ENCODE measurements around the gene ELMO3. TPM values are rescaled to one million over a fixed set of nuclear protein-coding genes. Genes with fewer than 3 reads are reported as not detected.
A peak's percentile ranks its signal among the peaks of the same experiment; 100 is the strongest.

ELMO3 gene
- total and polyA plus RNA-seq, 2 of the 13 experiments (the other 11 are each of a cell fraction or from before 2014, with no cell fraction given) = 2.6 to 4.0 TPM

- TF ChIP-seq TRAFD1 (CRISPR knock-in tag; IDR thresholded peaks at IDR 0.05; ENCODE audit: borderline replicate concordance) (no peak), DNMT3B (CRISPR knock-in tag; conservative IDR thresholded peaks at IDR 0.05) (no peak), ZNF816 (CRISPR knock-in tag; IDR thresholded peaks at IDR 0.05; ENCODE audit: borderline replicate concordance) (peak; percentile 88; the same call in 1 of the 2 replicates), ZNF790 (CRISPR knock-in tag; IDR thresholded peaks at IDR 0.05; ENCODE audit: borderline replicate concordance) (peak; percentile 73; the same call in 1 of the 2 replicates), FOSL2 (CRISPR knock-in tag; IDR thresholded peaks at IDR 0.05) (peak; percentile 50), SAP130 (CRISPR knock-in tag; IDR thresholded peaks at IDR 0.05; ENCODE audit: low read depth) (peak; percentile 91), RARG (CRISPR knock-in tag; IDR thresholded peaks at IDR 0.05; ENCODE audit: low read depth) (0 out of 2 replicates have a peak, but pooled peaks have one; percentile 80), ZNF24 (IDR thresholded peaks at IDR 0.05) (no peak), ZMYM4 (CRISPR knock-in tag; IDR thresholded peaks at IDR 0.05) (no peak), ZC3H13 (CRISPR knock-in tag; IDR thresholded peaks at IDR 0.05) (peak; percentile 87), POLR2A (IDR thresholded peaks at IDR 0.05; ENCODE audit: insufficient read depth in 1 of 2, low read depth in 2 of 2, low read length in 2 of 2) (peak; percentile 14 to 72; a peak in 2 of 4 replicates), ZNF460 (CRISPR knock-in tag; IDR thresholded peaks at IDR 0.05; ENCODE audit: borderline replicate concordance) (peak; percentile 41), HOXA9 (CRISPR knock-in tag; IDR thresholded peaks at IDR 0.05; ENCODE audit: borderline replicate concordance) (no peak), TOPORS (CRISPR knock-in tag; IDR thresholded peaks at IDR 0.05) (peak; percentile 86), RFX3 (CRISPR knock-in tag; IDR thresholded peaks at IDR 0.05) (no peak), ZNF564 (CRISPR knock-in tag; IDR thresholded peaks at IDR 0.05) (0 out of 2 replicates have a peak, but pooled peaks have one; percentile 63), ZNF850 (CRISPR knock-in tag; conservative IDR thresholded peaks at IDR 0.05) (peak; percentile 91), CREB1 (IDR thresholded peaks at IDR 0.05) (no peak), CREB1 (CRISPR knock-in tag; IDR thresholded peaks at IDR 0.05) (no peak), PPARG (CRISPR knock-in tag; conservative IDR thresholded peaks at IDR 0.05) (no peak), RAD21 (CRISPR knock-in tag; IDR thresholded peaks at IDR 0.05) (0 out of 2 replicates have a peak, but pooled peaks have one; percentile 37)
- TF ChIP-seq, protein P1, sequence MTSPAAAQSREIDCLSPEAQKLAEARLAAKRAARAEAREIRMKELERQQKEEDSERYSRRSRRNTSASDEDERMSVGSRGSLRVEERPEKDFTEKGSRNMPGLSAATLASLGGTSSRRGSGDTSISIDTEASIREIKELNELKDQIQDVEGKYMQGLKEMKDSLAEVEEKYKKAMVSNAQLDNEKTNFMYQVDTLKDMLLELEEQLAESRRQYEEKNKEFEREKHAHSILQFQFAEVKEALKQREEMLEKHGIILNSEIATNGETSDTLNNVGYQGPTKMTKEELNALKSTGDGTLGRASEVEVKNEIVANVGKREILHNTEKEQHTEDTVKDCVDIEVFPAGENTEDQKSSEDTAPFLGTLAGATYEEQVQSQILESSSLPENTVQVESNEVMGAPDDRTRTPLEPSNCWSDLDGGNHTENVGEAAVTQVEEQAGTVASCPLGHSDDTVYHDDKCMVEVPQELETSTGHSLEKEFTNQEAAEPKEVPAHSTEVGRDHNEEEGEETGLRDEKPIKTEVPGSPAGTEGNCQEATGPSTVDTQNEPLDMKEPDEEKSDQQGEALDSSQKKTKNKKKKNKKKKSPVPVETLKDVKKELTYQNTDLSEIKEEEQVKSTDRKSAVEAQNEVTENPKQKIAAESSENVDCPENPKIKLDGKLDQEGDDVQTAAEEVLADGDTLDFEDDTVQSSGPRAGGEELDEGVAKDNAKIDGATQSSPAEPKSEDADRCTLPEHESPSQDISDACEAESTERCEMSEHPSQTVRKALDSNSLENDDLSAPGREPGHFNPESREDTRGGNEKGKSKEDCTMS (CRISPR knock-in tag; conservative IDR thresholded peaks at IDR 0.05) = no peak
- TF ChIP-seq, protein P2, sequence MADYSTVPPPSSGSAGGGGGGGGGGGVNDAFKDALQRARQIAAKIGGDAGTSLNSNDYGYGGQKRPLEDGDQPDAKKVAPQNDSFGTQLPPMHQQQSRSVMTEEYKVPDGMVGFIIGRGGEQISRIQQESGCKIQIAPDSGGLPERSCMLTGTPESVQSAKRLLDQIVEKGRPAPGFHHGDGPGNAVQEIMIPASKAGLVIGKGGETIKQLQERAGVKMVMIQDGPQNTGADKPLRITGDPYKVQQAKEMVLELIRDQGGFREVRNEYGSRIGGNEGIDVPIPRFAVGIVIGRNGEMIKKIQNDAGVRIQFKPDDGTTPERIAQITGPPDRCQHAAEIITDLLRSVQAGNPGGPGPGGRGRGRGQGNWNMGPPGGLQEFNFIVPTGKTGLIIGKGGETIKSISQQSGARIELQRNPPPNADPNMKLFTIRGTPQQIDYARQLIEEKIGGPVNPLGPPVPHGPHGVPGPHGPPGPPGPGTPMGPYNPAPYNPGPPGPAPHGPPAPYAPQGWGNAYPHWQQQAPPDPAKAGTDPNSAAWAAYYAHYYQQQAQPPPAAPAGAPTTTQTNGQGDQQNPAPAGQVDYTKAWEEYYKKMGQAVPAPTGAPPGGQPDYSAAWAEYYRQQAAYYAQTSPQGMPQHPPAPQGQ (CRISPR knock-in tag; IDR thresholded peaks at IDR 0.05; ENCODE audit: borderline replicate concordance) = no peak
- TF ChIP-seq, protein P3, sequence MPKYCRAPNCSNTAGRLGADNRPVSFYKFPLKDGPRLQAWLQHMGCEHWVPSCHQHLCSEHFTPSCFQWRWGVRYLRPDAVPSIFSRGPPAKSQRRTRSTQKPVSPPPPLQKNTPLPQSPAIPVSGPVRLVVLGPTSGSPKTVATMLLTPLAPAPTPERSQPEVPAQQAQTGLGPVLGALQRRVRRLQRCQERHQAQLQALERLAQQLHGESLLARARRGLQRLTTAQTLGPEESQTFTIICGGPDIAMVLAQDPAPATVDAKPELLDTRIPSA (CRISPR knock-in tag; IDR thresholded peaks at IDR 0.05; ENCODE audit: borderline replicate concordance) = 0 out of 2 replicates have a peak, but pooled peaks have one; percentile 44
These were observed 48.5 kb downstream of the ELMO3 start, which contains the start of gene FHOD1 (continued) for GRCh38 chr16:67247192-67248072.

Measured in HepG2 (cell line).